DND-41 (cell line): Measurements from ENCODE around the gene TMEM8B.

Experiments used
- ATAC-seq: fragments of 200-7000 bp; cut with Tn5 transposase; 3 replicates; pipeline ENCODE4 v1.9.1; 2021; ENCODE audit warnings: low read depth; ENCODE audit not compliant: insufficient read depth
- DNase-seq: peaks from one replicate; pipeline ENCODE4 v3.0.0-alpha.2; 2020
- H2AFZ ChIP-seq: 2 replicates; pipeline ENCODE4 v1.6.0; 2012; ENCODE audit warnings: low read depth, low read length
- H3K27ac ChIP-seq: 2 replicates; pipeline ENCODE4 v1.5.1; 2012; ENCODE audit warnings: low read length, inconsistent platforms
- H3K27me3 ChIP-seq: fragments of 200-600 bp; sonication (generic); 2 replicates; pipeline ENCODE4 v1.6.0; 2012; ENCODE audit warnings: low read length, mild to moderate bottlenecking, inconsistent platforms; ENCODE audit not compliant: insufficient read depth, poor library complexity
- H3K36me3 ChIP-seq: 2 replicates; pipeline ENCODE4 v1.5.1; 2012; ENCODE audit warnings: low read length, inconsistent platforms; ENCODE audit not compliant: insufficient read depth
- H3K4me1 ChIP-seq: 2 replicates; pipeline ENCODE4 v1.5.1; 2012; ENCODE audit warnings: mild to moderate bottlenecking, low read length; ENCODE audit not compliant: insufficient read depth
- H3K4me2 ChIP-seq: 2 replicates; pipeline ENCODE4 v1.6.0; 2012; ENCODE audit warnings: mild to moderate bottlenecking, moderate library complexity, low read length, inconsistent platforms; ENCODE audit not compliant: insufficient read depth
- H3K4me3 ChIP-seq, 2 experiments: fragments of 200-600 bp in 1 of 2; shearing (Covaris generic) in 1 of 2; 2 replicates each; pipeline ENCODE4 v1.5.1; 2012 to 2016; ENCODE audit warnings: inconsistent platforms in 2 of 2, low read length in 2 of 2, mild to moderate bottlenecking in 2 of 2, low read depth in 1 of 2, moderate library complexity in 1 of 2
- H3K79me2 ChIP-seq: 2 replicates; pipeline ENCODE4 v1.6.0; 2012; ENCODE audit warnings: low read length, inconsistent platforms; ENCODE audit not compliant: insufficient read depth
- H3K9ac ChIP-seq: 2 replicates; pipeline ENCODE4 v1.6.0; 2012; ENCODE audit warnings: low read depth, mild to moderate bottlenecking, inconsistent platforms, low read length, moderate library complexity
- H3K9me3 ChIP-seq: 2 replicates; pipeline ENCODE4 v1.5.1; 2012; ENCODE audit warnings: low read length, moderate library complexity, mild to moderate bottlenecking, inconsistent platforms; ENCODE audit not compliant: insufficient read depth, severe bottlenecking
- H4K20me1 ChIP-seq: 2 replicates; pipeline ENCODE4 v1.6.0; 2012; ENCODE audit warnings: low read length; ENCODE audit not compliant: insufficient read depth
- EZH2 ChIP-seq: IDR thresholded peaks from 3 replicates; pipeline ENCODE4 v1.6.1; 2012; ENCODE audit warnings: borderline replicate concordance, low read depth, mild to moderate bottlenecking, moderate library complexity, low read length, inconsistent platforms; ENCODE audit not compliant: severe bottlenecking
- TF ChIP-seq, protein P1 (sequence below): IDR thresholded peaks from 2 replicates; pipeline ENCODE4 v1.5.1; 2012; ENCODE audit warnings: borderline replicate concordance, low read length, moderate library complexity, mild to moderate bottlenecking; ENCODE audit not compliant: poor library complexity, severe bottlenecking; ENCODE audit errors: extremely low read depth

The TMEM8B gene

DNA sequence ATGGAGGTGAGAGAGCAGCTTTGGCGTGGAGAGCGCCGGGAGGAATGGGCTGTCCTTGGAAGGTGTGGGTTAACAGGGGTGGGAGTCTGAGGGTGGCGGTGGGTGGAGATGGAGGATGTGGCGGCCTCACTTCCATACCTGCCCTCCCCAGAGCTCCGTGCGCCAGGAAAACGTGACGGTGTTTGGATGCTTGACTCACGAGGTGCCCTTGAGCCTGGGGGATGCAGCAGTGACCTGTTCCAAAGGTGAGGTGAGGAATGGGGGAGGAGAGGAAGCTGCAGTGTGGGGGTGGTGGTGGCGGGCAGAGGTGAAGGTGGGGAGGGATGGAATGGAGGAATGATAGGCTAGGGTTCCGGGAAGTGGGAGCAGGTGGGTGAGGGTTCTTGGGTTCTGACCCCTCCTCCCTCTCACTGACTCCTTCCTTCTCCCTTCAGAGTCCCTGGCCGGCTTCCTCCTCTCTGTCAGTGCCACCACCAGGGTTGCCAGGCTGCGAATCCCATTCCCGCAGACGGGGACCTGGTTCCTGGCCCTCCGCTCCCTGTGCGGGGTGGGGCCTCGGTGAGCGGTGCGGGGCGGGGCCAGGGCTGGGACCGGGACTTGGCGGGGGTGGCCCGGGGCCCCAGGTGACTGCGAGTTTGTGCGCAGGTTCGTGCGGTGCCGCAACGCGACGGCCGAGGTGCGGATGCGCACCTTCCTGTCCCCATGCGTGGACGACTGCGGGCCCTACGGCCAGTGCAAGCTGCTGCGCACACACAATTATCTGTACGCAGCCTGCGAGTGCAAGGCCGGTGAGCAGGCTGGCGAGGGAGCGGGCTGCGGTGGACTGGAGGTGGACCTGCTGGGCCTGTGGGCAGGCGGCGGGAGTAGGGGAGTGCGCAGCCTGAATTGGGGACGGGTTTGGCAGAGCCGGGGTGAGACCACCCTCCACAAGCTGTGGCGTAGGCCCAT lies 17.1 kb downstream of the TMEM8B start:
- TF ChIP-seq, protein P1, sequence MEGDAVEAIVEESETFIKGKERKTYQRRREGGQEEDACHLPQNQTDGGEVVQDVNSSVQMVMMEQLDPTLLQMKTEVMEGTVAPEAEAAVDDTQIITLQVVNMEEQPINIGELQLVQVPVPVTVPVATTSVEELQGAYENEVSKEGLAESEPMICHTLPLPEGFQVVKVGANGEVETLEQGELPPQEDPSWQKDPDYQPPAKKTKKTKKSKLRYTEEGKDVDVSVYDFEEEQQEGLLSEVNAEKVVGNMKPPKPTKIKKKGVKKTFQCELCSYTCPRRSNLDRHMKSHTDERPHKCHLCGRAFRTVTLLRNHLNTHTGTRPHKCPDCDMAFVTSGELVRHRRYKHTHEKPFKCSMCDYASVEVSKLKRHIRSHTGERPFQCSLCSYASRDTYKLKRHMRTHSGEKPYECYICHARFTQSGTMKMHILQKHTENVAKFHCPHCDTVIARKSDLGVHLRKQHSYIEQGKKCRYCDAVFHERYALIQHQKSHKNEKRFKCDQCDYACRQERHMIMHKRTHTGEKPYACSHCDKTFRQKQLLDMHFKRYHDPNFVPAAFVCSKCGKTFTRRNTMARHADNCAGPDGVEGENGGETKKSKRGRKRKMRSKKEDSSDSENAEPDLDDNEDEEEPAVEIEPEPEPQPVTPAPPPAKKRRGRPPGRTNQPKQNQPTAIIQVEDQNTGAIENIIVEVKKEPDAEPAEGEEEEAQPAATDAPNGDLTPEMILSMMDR: no peak
- TF ChIP-seq EZH2: no peak
- H2AFZ ChIP-seq: no peak overlapping the region
- no peak overlapping the region for H3K4me2 ChIP-seq
- no peaks in the 10 kb centered on the region for H3K27me3 ChIP-seq
- peaks cover 11% of the 10 kb centered on the region for H3K36me3 ChIP-seq
- no peak overlapping the region for H3K27ac ChIP-seq
- H3K79me2 ChIP-seq: no peaks in the 10 kb centered on the region
- DNase-seq (no peak), ATAC-seq (no peak)
- H4K20me1 ChIP-seq: no peaks in the 10 kb centered on the region
- H3K4me3 ChIP-seq: no peak overlapping the region
- H3K9me3 ChIP-seq: no peaks in the 10 kb centered on the region
- no peak overlapping the region for H3K9ac ChIP-seq
- no peaks in the 10 kb centered on the region for H3K4me1 ChIP-seq

DNA sequence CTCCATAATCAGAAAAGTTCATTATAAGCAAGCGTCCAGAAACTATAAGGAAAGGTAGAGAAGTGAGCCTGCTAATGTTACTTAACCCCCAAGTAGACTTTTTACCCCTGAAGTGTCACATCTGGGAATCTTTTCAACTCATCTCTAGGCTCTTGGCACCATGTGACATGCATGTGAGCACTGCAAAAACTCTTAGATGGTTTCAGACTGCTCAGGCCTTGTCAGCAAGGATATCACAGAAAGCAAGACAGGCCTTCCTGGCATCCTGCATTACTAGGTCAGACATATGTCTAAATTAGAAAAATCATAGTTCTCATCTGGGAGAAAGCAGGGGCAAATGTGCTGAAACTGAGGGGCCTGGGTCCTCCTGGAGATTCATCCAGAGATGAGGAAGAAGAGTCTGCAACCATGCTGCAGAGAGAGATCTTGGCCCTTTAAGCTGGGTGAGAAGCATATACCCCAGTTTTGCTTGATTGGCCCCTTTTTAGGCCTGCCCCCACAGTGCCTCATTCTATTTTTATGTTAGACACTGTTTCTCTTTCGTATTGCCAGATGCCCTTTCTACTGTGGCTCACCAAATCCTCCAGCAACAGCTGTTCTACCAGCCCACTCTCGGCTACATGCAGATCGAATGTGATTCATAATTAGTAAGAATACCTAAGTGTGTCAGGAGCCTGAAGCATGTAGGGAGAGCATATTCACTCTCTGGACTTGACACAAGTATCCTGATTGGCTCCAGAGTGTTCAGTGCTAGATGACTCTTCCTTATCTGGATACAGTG lies 19.0 kb downstream of the TMEM8B start:
- no peak overlapping the region for H3K4me3 ChIP-seq
- no peak overlapping the region for H3K27ac ChIP-seq
- no peaks in the 10 kb centered on the region for H3K79me2 ChIP-seq
- no peak for ATAC-seq
- TF ChIP-seq, protein P1: no peak
- no peak for TF ChIP-seq EZH2
- H3K27me3 ChIP-seq: no peaks in the 10 kb centered on the region
- no peaks in the 10 kb centered on the region for H3K4me1 ChIP-seq
- H3K9ac ChIP-seq: no peak overlapping the region
- H4K20me1 ChIP-seq: no peaks in the 10 kb centered on the region
- no peaks in the 10 kb centered on the region for H3K9me3 ChIP-seq
- no peak overlapping the region for H3K4me2 ChIP-seq
- H2AFZ ChIP-seq: no peak overlapping the region
- no peak for DNase-seq
- peaks cover 11% of the 10 kb centered on the region for H3K36me3 ChIP-seq

DNA sequence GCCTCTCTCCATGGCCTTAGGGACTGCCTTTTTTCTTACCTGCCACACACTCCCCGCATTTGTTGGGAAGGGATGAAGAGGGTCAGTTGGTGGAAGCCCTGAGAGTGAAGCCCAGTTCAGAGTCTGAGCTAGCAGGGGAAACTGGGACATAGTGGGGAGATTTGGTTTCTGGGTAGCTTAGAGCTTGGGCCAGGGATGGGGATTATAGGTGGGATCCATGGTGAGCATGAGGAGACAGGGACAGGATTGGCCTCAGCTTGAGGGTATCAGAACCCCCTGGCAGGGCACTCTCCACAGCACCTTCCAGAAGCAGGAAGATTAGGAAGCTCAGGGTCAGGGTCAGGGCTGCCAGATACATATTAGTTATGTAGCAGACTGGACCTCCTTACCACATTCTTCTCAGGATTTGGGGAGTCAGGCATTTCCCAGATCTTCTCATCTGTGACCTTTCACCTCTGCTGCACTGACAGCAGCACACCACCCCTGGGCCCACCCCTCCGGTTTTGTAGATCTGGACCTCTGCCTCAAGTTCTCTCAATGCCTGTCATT lies 23.3 kb downstream of the TMEM8B start:
- Histone ChIP-seq H3K79me2 (no peaks in the 10 kb centered on the region), H3K27me3 (no peaks in the 10 kb centered on the region), H2AFZ (no peak overlapping the region), H3K9me3 (no peaks in the 10 kb centered on the region), H3K27ac (no peak overlapping the region), H3K36me3 (peaks cover under 1% of the 10 kb centered on the region; the same call in 1 of the 2 replicates), H4K20me1 (no peaks in the 10 kb centered on the region; the same call in 1 of the 2 replicates), H3K4me3 (no peak overlapping the region), H3K4me1 (no peaks in the 10 kb centered on the region), H3K4me2 (no peak overlapping the region), H3K9ac (no peak overlapping the region)
- DNase-seq: no peak
- ATAC-seq: no peak
- TF ChIP-seq EZH2: no peak
- TF ChIP-seq, protein P1: no peak
